Neural progenitor cell (in vitro differentiated cells): Measurements from ENCODE around the gene DMRTA1.

ENCODE experiments used
- CTCF ChIP-seq: fragments of 200-600 bp; sonication (generic); IDR thresholded peaks from 2 replicates; pipeline ENCODE4 v1.5.1; 2017; ENCODE audit warnings: antibody characterized with exemption, mild to moderate bottlenecking
- EZH2 ChIP-seq: fragments of 200-600 bp; sonication (generic); IDR thresholded peaks from 2 replicates; pipeline ENCODE4 v1.6.1; 2017; ENCODE audit warnings: antibody characterized with exemption, mild to moderate bottlenecking, moderate library complexity
- EZH2phosphoT487 ChIP-seq: fragments of 200-600 bp; sonication (generic); IDR thresholded peaks from 2 replicates; pipeline ENCODE4 v1.6.1; 2017; ENCODE audit warnings: antibody characterized with exemption

GRCh38 chr9:22425551-22425950 lies 21.1 kb upstream of the DMRTA1 start:
- TF ChIP-seq CTCF: no peak
- TF ChIP-seq EZH2: no peak
- TF ChIP-seq EZH2phosphoT487: no peak
